Hematopoietic multipotent progenitor cell treated with erythropoietin and hydrocortisone succinate and interleukin-3 and kit ligand, for 6 days (in vitro differentiated cells): ENCODE measurements around the gene SST.
"Not testable (repeated sequence)": the region's sequence is repeated elsewhere in the genome, so short reads cannot be mapped to it uniquely, and the experiment has no call there.

ENCODE experiments used
- DNase-seq: peaks from one replicate; pipeline ENCODE4 v3.0.0-alpha.2; 2015

The SST gene

GRCh38 chr3:187681756-187682155, 11.6 kb upstream of the SST start:
- not testable (repeated sequence) for DNase-seq

GRCh38 chr3:187679638-187680396, 9.6 kb upstream of the SST start:
- peak; percentile 78 for DNase-seq

DNA sequence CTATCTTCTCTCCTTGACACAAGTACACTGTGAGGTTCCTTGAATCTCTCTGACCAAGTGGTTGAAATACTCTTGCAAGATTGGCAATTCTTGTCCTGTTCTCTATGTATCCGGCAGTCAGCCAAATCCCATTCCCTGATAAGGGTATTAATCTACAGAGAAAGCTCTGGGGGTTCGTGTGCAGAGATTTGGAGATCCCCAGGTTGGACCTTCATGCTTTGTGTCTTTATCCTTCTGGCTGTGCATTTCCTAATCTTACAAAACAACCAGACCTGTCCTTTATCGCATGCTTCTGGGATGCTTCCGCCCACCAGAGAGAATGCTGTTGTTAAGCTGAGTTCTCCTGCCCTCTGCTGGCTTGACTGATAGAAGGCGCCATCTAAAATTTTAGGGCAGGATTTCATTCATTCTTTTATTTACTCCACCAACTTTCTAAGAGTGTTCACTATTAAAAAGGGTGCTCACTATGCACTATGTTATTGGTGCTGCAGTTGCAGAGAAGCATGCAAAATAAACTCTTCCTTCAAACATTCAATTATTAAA, 8.6 kb upstream of the SST start:
- peak; percentile 82 for DNase-seq

GRCh38 chr3:187677604-187678003, 7.4 kb upstream of the SST start:
- no peak for DNase-seq

- no peak for DNase-seq
Observed at GRCh38 chr3:187673012-187673411, 2.8 kb upstream of the SST start.

- no peak for DNase-seq
Observed at GRCh38 chr3:187667526-187667925, 2.7 kb downstream of the SST start.

DNA sequence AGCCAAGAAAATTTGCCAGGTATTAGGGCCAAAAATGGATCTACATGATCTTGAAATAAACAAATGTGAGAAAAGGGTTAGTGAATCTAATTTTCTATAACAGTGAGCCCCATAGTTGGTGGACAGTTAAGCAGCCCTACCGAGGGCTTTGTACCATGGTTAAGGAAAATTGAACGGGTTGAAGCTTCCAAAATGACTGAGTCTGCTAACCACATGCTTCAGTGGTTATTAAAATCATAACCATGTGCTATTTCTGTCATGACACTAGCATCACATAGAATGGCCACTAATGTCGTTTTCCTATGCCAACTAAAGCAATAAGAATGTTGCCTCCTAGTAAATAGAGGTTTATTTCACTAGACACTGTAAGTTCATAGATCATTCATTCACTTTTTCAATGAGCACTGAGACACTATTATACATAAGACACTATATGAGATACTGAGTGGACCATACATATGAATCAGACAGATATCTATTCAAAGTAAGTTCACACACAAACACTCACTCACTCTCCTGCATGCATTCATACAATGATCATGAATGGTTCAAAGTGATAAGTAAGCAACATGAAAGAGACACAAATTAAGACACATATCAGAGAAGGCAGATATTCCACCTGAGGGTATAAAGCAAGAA, 4.3 kb downstream of the SST start:
- DNase-seq, result no peak

- no peak for DNase-seq
Observed at GRCh38 chr3:187665010-187665409, 5.2 kb downstream of the SST start.

GRCh38 chr3:187662848-187663409, 7.3 kb downstream of the SST start:
- DNase-seq, result no peak

- DNase-seq, result no peak
Observed at GRCh38 chr3:187661267-187661666, 8.9 kb downstream of the SST start.

- no peak for DNase-seq
Observed at GRCh38 chr3:187651282-187651681, 18.9 kb downstream of the SST start.

DNA sequence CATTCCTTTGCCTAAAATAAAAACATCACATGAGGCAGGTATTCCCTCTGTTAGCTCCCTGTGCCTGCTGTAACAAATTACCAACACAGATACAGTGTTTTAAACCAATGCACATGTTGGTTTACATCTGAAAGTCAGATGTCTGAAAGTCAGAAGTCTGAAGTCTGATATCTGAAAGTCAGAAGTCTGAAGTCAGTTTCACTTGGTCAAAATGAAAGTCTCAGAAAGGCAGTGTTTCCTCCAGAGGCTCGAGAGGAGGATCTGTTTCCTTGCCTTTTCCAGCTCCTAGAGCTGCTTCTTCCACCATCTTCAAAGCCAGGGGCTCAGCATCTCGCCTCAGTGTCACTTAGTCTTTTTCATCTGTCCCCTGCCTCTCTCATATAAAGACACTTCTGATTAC, 22.0 kb downstream of the SST start:
- DNase-seq, result no peak

DNA sequence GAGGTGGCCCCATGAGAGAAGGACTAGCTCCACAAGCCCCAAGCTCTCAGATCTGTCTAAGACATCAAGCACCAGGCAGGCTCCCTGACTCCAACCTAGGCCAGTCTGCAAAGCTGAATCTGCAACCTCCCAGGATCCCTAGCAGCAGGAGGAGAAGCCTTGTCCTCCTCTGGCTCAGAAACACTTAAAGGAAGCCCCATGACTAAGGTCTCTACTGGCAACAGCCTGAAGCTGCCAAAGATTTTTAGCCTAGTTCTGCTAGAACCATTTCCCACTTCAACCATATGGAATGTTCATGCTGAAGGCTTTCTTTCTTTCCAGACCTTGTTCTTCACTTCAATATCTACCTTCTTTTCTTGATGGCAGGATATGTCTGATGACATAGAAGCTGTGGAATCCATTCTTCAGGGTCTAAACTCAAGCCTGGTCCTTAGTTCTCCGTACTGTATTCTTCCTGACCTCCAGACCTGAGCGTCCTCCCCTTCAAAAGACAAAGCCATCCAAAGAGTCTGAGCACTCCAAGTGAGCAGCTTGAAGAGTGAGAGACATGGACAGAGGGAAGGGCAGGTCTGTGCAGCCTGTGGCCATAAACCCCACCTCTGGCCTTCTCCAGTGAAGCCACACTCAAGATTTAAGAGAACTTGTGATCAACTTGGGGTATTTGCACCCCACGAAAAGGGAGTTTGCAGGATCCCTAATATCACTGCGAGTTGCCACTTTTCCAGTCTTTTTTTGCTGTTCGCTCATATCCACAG, 23.1 kb downstream of the SST start:
- DNase-seq, result no peak

DNA sequence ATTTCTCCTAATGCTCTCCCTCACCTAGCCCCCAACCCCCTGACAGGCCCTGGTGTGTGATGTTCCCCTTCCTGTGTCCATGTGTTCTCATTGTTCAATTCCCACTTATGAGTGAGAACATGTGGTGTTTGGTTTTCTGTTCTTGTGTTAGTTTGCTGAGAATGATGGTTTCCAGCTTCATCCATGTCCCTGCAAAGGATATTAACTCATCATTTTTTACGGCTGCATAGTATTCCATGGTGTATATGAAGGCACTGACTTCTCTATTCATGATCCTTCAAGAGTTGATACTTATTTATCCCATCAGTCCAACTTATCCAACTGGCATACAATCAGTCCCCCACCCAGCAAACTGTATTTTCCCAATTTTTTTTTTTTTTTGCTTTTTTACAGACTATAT, 24.8 kb downstream of the SST start:
- not testable (repeated sequence) for DNase-seq

DNA sequence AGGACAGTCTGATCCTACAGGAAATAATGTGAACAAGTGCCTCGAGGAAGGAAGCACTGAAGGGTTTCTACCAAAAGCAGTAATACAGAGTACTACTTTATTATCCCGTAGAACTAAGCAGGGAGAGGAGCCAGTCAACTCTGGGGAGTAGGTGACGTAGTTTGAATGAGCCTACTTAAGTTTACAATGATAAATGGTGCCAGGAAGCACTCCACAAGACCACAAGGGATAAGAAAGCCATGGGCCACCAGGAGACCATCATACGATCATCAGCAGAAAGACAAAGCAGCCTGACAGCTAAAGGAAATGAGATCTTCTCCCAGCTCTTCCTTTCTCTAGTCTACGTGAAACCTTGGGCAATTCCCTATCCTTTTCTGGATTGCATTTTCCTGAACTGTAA, 27.3 kb downstream of the SST start:
- no peak for DNase-seq

GRCh38 chr3:187641320-187642016, 28.7 kb downstream of the SST start:
- no peak for DNase-seq

DNA sequence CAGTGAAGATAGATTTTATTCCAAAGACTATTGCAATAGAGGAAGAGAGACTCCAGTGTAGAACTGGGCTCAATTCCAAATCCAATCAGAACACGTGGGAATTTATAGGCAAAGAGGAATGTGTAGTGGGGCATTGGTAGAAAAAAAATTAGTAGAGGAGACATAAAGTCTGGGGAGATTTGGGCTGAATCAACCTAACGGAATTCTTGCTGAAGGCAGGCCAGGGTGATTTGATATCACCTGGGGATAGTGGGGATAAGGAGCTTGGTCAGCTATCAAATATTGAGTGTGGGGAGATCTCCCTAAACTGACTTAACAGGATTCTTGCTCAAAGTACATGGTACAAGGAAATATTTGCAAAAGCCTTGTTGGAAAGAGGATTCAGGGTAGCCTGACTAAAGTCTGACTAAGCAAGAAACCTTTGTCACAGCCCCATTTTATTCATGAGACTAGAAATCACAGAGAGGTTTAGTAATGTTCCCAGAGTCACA, 29.6 kb downstream of the SST start:
- no peak for DNase-seq

GRCh38 chr3:187639927-187640568, 30.1 kb downstream of the SST start:
- no peak for DNase-seq

DNA sequence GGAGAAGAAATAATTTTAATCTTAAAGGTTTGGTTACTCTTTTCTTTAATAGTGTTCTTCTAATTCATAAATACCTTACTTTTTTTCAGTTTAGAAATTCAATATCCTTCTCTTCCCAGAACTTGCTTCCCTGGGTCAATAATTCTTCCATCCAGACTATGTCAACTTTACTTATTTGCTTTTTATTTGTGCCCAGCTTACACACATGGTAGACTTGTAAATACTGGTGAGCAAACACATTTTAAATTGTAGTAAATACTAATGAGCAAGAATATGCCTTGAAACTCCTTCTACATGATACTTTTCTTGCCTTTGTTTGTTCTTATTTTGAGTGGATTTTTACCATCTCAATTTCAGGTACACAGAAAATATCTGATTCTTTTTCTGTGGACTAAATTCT, 33.7 kb downstream of the SST start:
- no peak for DNase-seq

DNA sequence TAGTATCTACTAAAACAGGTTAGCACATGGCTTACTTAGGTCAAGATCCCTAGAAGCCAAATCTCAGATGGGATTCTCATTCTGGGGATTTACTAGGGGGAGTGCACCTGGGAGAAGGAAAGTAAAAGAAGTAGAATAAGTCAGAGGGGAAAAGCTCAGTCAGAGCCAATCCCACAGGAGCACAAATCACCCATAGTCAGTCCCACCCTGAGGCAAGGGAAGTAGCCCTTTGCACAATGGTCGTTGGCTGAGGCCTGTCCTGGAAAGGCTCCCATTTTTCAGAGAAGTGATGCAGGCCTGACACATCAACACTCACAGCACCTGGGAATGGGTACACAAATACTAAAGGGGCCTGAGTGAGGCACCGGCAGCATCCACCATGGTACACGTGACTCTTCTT, 39.8 kb downstream of the SST start:
- no peak for DNase-seq

DNA sequence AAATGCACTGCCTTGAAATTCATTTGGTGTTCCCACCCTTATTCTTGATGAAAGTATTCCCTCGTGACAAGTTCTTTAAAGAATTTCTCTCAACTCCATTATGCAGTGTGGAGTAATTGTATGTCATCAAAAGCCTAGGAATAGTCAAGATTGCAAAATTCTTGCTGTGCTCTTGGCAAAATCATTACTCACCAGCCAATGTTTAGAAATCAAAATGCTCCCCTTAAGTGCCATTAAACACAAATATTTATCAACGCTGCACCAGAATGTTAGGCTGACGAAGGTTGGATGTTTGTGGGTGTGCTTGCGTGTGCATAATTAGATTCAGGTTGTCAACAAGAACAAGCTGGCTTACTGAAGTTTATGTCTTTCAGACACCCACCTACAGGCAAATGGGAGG, 40.5 kb downstream of the SST start:
- no peak for DNase-seq

GRCh38 chr3:187628169-187628568, 42.0 kb downstream of the SST start:
- no peak for DNase-seq
